ENCODE measurements around the gene TMEM132D.
"Not testable (repeated sequence)": the region's sequence is repeated elsewhere in the genome, so short reads cannot be mapped to it uniquely, and the experiment has no call there.

The TMEM132D gene

DNA sequence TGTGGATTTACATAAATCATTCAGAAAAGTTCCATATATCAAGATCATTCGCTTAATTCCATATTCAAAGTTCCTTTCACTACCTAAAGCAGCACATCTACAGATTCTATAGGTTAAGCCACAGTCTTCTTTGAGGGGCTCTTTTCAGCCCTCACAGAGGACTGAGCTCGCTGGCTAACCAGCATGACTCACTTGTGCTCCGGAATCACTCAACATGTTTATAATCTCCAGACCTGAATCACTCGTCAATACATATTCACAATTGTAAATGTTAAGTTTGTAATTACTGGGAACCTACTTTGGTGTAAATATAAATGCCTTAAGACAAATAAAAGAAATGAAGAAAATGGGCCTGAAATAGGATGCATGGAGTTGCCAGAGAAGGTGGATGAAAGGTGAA, 315.7 kb downstream of the TMEM132D start:
- DNase-seq (ENCODE audit: low read depth in 2 of 2): no peak

DNA sequence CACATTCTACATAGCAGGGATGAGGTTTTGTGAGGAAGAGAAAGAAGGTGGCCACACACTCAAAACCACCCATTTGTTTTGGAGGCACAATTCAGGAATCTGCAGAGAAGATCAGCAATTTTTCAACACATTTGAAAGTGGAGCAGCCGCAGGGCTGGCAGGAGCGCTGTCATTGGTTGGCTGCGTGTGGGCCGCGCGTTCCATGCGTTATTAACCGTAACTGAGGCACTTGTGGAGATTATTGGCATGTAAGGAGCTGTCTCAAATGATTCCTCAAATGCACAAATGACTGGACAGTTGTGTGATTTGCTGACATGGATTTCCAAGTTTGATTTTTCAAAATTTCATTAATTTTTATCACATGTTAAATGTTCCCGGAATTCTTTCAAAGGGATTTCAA, 318.5 kb downstream of the TMEM132D start:
- DNase-seq (ENCODE audit: low read depth in 2 of 2): no peak

DNA sequence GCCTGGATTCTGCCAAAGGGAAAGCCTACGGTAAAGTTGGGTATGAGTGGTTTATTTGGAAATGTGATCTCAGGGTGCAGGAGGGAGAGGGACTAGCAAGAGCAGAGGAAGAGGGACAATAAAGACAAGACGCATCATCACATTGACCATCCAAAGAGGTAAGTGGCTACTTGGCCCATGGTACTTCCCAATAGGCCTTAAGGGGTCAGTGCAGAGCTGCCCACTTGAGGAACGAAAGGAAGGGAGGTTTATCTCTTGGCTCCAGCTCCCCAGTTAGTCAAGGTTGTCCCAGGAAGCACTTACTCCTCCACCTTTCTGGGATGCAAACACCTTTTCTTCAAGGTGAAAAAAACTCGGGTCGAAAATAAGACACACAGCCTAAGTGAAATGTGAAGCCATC, 323.9 kb downstream of the TMEM132D start:
- DNase-seq (ENCODE audit: low read depth in 2 of 2): no peak

DNA sequence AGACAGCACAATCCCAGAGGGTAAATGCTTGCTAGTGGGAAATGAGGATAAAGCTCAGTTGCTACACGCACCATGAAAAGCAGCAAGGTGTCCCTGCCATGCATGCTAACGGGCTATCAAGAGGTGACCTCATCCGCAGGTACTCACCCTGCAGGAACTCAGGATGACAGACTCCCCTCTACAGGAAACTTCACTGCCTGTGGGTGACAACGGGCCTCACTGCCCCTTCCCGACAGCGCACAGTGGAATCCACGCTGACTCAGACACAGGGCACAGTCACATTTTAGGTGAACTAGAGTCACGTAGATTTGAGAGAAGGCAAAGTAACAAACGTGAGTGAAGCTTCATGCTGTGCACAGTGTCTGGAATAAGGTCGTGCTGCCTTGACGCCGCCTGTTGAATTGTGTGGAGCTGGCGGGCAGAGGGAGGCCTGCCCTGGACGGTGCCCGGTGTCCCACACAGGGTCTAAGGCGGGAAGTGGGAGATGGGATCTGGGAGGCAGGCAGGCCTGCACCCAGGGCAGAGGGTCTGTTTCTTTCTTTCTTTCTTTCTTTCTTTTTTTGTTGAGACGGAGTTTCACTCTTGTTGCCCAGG, 331.8 kb downstream of the TMEM132D start:
- DNase-seq (ENCODE audit: low read depth in 2 of 2): no peak

DNA sequence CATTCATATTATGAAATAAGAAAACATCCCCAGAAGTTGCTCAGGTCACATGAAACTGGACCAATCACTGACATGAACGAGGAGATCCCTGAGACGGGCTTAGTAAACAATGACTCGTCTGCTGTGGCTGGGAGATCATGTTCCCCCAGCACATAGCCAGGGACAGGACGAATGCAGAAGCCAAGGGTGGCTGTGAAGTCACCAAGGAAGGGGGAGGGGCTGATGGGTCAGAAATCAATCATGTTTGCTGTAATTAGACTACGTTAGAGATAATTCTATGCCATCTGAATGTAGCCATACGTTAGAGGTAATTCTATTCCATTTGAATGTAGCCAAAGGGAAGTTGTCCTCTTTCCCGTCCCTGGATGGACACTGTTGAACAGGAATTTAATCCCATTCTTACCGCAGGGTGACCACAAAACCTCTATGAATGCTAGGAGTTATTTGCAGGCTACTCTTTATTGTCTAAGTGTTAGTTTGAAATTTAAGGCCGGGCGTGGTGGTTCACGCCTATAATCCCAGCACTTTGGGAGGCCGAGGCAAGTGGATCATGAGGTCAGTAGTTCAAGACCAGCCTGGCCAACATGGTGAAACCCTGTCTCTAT, 332.9 kb downstream of the TMEM132D start:
- DNase-seq (ENCODE audit: low read depth in 2 of 2): no peak

DNA sequence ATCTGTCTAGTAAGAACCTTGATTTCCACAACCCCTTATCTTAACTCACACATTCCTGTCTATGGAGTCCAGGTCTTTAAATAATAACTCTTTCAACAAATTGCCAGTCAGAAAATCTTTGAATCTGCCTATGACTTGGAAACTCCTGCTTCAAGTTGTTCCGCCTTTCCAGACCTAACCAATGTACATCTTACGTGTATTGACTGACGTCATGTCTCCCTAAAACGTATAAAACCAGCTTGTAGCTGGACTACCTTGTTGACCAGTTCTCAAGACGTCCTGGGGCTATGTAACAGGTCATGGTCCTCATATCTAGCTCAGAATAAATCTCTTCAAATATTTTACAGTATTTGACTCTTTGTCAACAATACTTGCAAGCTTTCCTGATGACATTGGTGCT, 337.0 kb downstream of the TMEM132D start:
- no peak for DNase-seq (ENCODE audit: low read depth in 2 of 2)

DNA sequence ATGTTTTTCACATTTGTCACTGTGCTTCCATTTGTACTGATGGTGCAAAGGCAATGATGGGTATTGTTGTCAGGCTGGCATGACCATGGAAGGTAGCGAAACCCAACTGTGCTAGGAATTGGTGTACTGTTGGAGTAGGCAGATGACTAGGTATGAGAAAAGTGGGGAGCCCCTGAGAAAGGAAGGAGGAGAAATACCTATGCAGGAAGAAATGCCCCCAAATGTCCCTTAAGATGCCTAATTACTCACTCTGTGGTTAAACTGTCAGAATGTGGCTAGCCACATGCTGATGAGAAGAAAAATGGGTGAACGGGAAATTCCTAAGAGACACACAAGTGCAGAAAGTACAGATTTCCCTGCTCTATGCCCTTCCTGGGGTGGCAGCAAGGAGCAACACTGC, 339.1 kb downstream of the TMEM132D start:
- DNase-seq (ENCODE audit: low read depth in 2 of 2): no peak

DNA sequence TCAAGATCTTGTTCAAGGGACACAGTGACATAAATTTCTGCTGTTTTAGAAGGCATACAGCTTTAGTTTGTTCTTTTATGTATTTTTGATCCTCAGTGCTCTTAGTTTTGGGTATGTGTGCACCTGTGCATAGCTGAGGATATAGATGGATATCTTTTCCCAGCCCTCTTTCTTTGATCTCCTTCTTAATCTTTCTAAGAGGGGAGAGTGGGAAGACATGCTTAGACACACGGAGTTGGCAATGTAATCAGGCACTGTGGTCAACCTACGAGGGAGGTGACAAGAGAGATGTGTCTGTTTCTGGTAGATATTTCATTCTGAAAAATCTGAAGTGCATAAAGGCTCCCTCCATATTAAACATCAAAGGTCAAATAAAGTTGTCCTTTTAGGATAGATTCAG, 340.6 kb downstream of the TMEM132D start:
- no peak for DNase-seq (ENCODE audit: low read depth in 2 of 2)

DNA sequence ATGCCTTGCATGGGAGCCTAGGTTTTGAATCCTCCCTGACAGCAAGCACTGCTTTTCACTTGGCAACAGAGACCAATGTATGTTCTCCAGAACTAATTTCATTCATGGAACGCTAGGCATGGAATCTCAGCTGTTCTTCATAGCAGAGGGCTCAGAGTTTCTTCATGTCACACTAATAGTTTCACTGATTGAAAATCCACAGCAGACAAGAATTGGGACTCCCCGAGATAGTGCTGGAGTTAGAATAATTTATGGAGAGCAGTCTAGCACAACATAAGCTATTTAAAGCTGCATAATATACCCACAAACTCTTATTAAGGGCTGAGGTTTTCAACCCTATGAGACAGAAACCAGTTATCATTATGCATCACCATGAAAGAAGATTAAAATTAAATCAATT, 342.5 kb downstream of the TMEM132D start:
- no peak for DNase-seq (ENCODE audit: low read depth in 2 of 2)

DNA sequence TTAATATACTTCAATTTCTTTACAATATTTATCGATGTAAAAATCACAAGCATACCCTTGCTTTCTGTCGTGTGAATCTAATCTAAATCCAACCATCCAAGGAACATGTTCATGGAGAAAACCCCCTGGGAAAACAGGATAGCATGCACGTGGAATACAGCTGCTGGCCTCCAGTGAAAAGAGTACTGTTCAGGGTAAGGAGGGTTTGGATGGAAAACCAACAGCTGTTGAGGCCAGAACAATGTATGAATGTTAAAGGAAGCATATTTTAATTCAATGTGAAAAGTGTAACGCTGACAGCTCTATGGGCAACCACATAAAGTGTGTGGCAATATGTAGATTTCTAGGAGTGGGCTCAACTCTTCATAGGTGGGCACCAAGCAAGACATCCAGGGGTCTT, 344.0 kb downstream of the TMEM132D start:
- DNase-seq (ENCODE audit: low read depth in 2 of 2): no peak

DNA sequence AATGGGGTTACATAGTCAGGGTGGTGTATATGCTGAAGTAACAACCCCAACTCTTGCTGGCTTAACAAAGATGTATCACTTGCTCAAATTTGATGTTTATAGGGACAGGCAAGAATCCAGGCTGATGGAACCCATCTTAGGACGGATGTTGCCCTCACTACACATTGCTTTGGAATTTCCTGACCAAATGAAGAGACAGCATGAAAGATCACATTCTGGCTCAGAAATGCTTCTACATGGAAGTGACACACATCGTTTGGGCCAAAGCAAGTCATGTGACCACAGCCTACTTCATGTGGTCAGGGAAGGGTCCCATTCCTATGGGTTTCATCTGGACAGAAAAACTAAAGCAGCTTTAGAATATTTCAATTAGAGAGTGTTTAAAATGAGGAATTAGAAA, 345.8 kb downstream of the TMEM132D start:
- DNase-seq (ENCODE audit: low read depth in 2 of 2): no peak

DNA sequence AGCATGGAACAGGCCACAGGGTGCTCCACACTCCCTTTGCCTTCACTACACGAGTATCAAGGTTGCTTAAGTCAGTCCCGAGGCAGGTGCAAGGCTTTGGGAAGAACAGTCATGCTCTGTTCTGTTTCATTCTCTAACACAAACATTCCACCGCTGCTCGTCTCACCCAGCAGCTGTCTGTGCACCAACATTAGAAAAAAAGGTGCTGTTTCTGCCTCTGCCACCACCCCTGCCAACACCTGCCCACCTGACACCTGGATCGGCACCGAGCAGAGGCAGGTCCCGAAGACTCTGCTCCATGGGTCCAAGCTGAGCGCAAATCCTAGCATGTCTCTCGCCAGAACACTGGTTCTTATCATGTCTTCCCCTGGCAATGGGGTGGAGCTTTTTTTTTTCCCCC, 347.7 kb downstream of the TMEM132D start:
- DNase-seq (ENCODE audit: low read depth in 2 of 2): no peak

DNA sequence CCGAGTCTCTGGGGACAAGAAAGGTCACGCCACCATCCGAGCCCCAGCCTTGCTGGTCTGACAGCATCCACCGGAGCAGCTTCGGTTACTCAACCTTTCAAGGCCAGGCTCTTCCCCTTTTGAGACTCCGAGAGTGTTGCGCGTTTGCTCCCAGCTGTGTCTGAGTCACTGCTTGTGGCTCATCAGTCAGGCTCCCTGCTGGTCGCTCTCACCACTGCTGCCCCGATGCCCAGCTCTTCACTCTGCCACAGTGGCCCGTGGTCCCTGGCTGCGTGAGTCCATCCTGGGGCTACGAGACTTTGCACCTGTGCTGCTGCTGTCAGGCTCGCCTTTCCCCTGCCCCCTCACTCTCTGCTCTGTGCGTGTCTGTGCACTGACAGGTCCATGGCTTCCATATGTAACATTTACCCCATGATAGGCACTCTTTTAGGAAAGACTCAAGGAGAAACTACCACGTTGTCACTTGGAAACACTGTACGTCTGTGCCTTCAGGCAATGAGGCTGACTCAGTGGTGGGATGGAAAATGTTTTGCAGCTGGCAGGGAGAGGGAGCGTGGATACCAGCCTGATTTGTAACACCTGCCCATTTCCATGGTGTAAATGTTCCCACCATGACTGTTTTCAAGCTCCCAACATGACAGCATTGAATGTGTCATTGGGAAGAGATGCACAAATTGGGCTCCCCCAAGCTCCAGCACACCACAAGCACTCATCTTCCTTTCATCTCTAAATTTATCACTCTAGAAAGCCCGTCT, 350.7 kb downstream of the TMEM132D start:
- DNase-seq (ENCODE audit: low read depth in 2 of 2): no peak

DNA sequence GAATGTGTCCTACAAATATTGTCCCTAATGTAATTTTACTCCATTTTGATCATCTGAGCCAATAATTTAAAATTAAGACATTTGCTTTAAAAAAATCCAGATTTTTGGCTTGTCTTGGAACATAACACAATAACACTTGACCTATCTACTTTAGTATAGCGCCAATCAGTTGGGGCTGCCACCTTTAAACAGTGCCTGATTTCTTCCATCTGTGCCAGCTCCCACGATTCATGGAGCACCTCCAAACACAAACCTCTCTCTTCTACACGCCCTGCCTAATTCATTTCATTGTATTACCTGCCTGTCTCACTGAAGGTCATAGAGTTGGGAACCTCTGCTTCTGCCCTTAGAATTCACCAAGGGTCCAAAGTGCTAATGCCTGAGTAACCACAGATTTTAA, 352.4 kb downstream of the TMEM132D start:
- DNase-seq (ENCODE audit: low read depth in 2 of 2): no peak

DNA sequence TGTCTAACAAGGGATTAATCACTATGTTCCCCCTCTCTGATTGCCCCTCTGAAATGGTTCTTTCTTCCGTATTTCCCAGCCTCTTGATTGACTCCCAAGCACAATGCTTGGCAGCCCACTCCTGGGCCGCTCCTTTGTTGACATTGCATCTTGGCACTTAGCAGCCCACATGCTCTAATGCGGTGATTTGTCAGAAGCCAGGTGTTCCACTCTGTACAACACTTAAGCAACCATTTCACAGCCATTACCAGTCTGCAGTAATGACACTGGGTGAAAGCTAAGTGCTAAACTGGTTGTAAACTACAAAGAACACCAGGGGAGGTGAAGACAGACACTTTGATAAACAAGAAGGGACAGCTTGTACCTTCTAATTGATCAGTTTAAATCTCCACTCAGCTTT, 353.5 kb downstream of the TMEM132D start:
- DNase-seq (ENCODE audit: low read depth in 2 of 2): no peak

DNA sequence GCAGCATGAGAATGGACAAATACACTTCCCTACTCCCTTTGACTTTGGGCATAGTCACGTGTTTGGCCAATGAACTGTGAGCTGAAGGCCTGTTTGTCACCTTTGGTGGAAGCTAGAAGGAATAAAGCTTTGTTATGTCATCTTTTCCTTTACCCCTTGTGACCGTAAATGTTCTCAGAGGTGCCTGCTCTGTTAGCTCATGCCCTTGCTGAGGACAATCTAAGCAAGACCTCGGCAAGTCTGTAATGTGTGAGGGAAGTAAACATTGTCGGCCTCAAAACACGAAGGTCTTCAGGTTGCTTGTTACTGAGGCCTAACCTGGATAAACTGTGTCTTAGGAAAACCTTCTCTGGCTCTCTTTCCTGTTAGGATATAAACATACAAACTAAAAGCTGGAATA, 354.2 kb downstream of the TMEM132D start:
- no peak for DNase-seq (ENCODE audit: low read depth in 2 of 2)

DNA sequence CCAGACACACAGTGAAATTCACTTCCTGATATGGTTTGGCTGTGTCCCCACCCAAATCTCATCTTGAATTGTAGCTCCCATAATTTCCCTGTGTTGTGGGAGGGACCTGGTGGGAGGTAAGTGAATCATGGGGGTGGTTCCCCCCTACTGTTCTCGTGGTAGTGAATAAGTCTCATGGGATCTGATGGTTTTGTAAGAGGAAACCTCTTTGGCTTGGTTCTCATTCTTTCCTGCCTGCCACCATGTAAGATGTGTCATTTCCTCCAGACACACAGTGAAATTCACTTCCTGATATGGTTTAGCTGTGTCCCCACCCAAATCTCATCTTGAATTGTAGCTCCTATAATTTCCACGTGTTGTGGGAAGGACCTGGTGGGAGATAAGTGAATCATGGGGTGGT, 354.8 kb downstream of the TMEM132D start:
- not testable (repeated sequence) for DNase-seq (ENCODE audit: low read depth in 2 of 2)

DNA sequence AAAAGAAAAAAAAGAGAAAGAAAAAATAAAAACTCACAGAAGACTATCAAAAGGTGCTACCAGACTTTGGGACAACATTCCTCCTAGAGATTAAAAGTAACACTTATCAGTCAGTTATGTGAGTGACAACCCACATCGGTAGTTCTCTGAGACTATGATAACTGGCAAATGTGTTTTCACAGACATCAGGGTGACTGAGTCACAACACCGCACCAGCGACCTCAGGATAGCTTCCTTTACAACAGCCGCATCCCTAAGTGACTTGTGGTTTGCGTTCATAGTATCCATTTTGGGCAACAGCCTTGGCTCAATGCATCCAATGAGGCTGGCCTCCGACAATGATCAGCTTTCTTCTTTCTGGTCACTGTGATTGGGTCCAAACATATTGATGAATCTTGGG, 359.1 kb downstream of the TMEM132D start:
- DNase-seq (ENCODE audit: low read depth in 2 of 2): no peak

DNA sequence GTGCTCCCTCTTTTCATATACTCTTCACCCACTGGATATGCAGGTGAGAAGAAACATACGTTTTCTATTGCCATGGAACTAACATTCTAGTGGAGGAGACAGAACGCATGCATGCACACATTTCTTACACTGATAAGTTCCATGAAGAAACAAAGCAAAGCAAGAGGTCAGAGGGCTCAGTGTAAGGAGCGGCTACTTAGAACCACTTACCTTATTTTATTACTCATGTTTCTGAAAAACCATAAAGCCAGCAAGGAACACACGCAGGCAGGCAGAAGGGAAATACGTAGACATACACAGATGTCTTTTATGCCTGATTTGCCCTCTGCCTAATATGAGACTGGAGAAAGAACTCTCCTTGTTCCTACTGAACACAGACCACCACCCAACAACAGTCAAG, 362.9 kb downstream of the TMEM132D start:
- DNase-seq (ENCODE audit: low read depth in 2 of 2): no peak

DNA sequence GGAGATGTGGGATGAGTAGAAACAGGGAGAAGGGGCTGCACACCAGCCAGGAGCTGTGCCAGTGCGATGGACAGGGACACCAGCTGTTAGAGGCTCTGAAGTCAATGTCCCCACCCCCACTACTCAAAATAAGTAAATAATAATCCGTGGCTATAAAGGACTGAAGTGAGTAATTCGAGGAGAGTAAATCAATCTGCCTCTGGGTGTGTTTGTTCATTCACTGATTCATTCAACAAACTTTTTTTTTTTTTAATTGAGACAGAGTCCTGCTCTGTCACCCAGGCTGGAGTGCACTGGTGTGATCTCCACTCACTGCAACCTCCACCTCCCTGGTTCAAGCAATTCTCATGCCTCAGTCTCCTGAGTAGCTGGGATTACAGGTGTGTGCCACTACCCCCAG, 363.6 kb downstream of the TMEM132D start:
- no peak for DNase-seq (ENCODE audit: low read depth in 2 of 2)

DNA sequence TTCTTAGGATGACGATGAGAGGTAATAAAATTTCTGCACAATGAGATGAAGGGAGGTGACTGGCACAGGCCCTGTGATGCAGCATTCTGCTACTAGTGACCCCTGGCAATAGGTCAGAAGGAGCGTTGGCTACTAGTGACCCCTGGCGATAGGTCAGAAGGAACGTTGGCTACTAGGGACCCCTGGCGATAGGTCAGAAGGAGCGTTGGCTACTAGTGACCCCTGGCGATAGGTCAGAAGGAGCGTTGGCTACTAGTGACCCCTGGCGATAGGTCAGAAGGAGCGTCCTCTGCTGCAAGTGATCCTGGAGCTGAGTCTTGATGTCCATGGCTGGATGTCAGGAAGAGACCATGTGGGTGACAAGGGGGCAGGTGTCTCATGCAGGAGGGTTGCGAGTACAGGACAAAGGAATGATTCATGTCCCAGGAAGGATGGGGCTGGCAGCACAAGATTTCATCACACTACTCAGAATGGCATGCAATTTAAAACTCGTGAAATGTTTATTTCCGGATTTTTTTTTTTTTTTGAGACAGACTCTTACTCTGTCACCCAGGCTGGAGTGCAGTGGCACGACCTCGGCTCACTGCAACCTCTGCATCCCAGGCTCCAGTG, 365.0 kb downstream of the TMEM132D start:
- not testable (repeated sequence) for DNase-seq (ENCODE audit: low read depth in 2 of 2)

DNA sequence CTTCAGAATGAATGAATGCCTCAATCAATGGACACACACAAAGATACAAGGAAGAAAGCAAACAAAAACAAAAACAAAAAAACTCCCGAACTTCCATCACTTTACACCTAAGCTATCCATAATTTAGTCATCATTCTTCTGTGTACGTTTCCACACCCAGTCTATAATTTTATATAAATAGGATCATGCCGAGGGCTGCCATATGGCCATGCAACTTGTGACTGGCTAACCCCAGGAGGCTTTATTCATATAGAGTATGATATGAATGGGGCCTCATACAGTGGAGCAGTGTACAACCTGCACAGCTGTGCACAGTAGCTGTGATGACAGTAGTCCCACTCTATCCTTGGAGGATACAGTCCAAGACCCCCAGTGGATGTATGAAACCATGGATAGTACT, 365.7 kb downstream of the TMEM132D start:
- no peak for DNase-seq (ENCODE audit: low read depth in 2 of 2)
